Heart left ventricle (tissue), 13 donors: Measurements from ENCODE around the gene RNF4.

Experiments used
- CTCF ChIP-seq, 12 donors: fragments of 200-600 bp; sonication (generic) in 4 of 12; IDR thresholded peaks; one replicate each; pipeline versions ENCODE4 v1.5.0 to v1.8.0; 2018 to 2022; ENCODE audit warnings: antibody characterized with exemption in 12 of 12, mild to moderate bottlenecking in 5 of 12
- POLR2A ChIP-seq, 2 donors: fragments of 450-650 bp; IDR thresholded peaks; one replicate each; pipeline ENCODE4 v1.6.1; 2017; ENCODE audit warnings: antibody characterized with exemption in 2 of 2, mild to moderate bottlenecking in 2 of 2, moderate library complexity in 2 of 2
- donor health status: ischemic (EF 13 %, LVEDD 7.1; RV severe dilation, severe dysfunction).
- donor health status: DM: no; HTN: yes; CAD: no.
- donor health status: DM: no; HTN: no; CAD: no.
- donor health status: ischemic (EF 25% LVEDD 6.9; RV normal size, moderate dysfunction).
- donor health status: ischemic (EF 25% LVEDD 5.7; RV mildly dilated, moderate dysfunction).
- donor health status: ischemic (EF 35%, LVEDD 5.7; RV mildly dilated, moderate dysfunction).
- donor health status: nonischemic (EF 11% LVEDD 7.7; RV severe dilation, severe dysfunction).
- donor health status: DM: yes; HTN: yes; CAD: no.
- donor health status: PGD.
- donor health status: ischemic (EF 29% LVEDD 5.4; RV normal size, mild dysfunction).
- donor health status: nonischemic (EF 23%, LVEDD 6.1; RV moderate dilation, normal function).

- TF ChIP-seq POLR2A (IDR thresholded peaks at IDR 0.05) (no peak), CTCF (IDR thresholded peaks at IDR 0.05) (no peak)
These were observed 35.1 kb upstream of the RNF4 start for GRCh38 chr4:2433609-2434350.
